Esophagus squamous epithelium (tissue), 4 donors: ENCODE results near the gene FMNL3.

Experiments
- POLR2A ChIP-seq, 4 donors: fragments of 450-650 bp; IDR thresholded peaks; one replicate each; pipeline ENCODE4 v1.6.1; 2017; ENCODE audit warnings: antibody characterized with exemption in 4 of 4, mild to moderate bottlenecking in 4 of 4, moderate library complexity in 3 of 4
- TF ChIP-seq, protein P1 (sequence below), 6 experiments: fragments of 450-650 bp in 4 of 6; fragments of 200-600 bp in 2 of 6; sonication (generic) in 2 of 6; IDR thresholded peaks; one replicate each; pipeline ENCODE4 v1.5.1; 2016 to 2019; ENCODE audit warnings: antibody characterized with exemption in 6 of 6, mild to moderate bottlenecking in 4 of 6, moderate library complexity in 4 of 6

DNA sequence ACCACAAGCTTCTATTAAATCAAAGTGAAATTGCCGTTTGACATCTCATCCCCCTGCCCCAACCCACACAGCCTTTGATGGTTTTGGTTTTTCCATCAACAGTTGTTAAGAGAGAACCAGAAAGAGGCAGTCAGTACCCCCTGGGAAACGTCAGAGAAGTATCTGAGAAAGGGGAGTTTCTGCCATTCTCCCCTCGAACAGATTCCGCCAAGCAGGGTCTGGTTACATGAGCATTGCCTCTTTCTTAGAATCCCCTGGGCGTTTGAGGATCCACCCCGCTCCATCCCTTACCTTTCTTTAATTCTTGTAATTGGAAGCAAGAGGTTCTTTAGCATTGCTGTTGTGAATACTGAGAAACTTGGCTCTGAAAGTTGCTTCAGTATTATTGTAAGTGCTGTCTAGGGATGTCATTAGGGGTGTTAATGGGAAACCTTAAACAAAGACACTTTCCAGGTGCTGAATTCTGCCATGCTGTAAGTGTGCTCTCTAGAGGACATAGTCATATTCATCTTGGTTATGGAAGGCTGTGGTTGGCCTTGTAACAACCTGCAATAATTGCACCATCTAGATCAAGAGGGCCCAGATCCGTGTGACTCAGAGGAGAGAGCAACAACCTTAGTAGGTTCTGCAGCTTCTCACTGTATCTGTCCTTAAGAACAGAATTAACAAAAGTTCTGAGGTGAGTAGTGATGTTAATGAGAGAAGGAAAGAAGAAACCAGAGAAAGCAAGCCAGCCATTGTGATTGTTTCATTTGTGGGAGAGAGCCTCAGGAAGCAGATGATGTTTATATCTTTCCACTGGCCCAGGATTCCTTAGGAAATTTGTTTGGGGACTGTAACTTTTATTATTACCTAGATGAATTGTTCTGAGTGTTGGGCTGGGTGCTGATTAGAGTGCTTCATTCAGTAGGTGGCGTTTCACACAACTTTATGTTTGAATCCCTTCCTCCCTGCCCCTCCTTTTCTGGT lies 43.1 kb upstream of the FMNL3 start:
- TF ChIP-seq, protein P1, sequence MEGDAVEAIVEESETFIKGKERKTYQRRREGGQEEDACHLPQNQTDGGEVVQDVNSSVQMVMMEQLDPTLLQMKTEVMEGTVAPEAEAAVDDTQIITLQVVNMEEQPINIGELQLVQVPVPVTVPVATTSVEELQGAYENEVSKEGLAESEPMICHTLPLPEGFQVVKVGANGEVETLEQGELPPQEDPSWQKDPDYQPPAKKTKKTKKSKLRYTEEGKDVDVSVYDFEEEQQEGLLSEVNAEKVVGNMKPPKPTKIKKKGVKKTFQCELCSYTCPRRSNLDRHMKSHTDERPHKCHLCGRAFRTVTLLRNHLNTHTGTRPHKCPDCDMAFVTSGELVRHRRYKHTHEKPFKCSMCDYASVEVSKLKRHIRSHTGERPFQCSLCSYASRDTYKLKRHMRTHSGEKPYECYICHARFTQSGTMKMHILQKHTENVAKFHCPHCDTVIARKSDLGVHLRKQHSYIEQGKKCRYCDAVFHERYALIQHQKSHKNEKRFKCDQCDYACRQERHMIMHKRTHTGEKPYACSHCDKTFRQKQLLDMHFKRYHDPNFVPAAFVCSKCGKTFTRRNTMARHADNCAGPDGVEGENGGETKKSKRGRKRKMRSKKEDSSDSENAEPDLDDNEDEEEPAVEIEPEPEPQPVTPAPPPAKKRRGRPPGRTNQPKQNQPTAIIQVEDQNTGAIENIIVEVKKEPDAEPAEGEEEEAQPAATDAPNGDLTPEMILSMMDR (IDR thresholded peaks at IDR 0.05) = no peak
- no peak for TF ChIP-seq POLR2A (IDR thresholded peaks at IDR 0.05)
